ENCODE data around the gene TMUB2.
A peak's percentile ranks its signal among the peaks of the same experiment; 100 is the strongest.
"Not testable (repeated sequence)": the region's sequence is repeated elsewhere in the genome, so short reads cannot be mapped to it uniquely, and the experiment has no call there.

Gene TMUB2

GRCh38 chr17:44221862-44222111, 35.0 kb downstream of the TMUB2 start:
- TF ChIP-seq POLR2AphosphoS5 (IDR thresholded peaks at IDR 0.05; ENCODE audit: low read depth, low read length) (no peak), POU2F2 (IDR thresholded peaks at IDR 0.05; ENCODE audit: low read depth, low read length) (no peak), TAF1 (IDR thresholded peaks at IDR 0.05; ENCODE audit: low read depth, low read length) (no peak), POLR2A (IDR thresholded peaks at IDR 0.05; ENCODE audit: low read depth, low read length) (no peak), SPI1 (IDR thresholded peaks at IDR 0.05; ENCODE audit: low read depth, low read length) (no peak), PAX5 (IDR thresholded peaks at IDR 0.05; ENCODE audit: insufficient read depth, low read length, severe bottlenecking) (no peak)
- DNase-seq (ENCODE audit: insufficient read length, low spot score) (no peak), FAIRE-seq (no peak)

- no peak for DNase-seq (ENCODE audit: insufficient read length, low spot score)
- no peak for TF ChIP-seq POLR2AphosphoS5 (IDR thresholded peaks at IDR 0.05; ENCODE audit: low read depth, low read length)
- TF ChIP-seq PAX5 (IDR thresholded peaks at IDR 0.05; ENCODE audit: insufficient read depth, low read length, severe bottlenecking), result no peak
- no peak for TF ChIP-seq POLR2A (IDR thresholded peaks at IDR 0.05; ENCODE audit: low read depth, low read length)
- FAIRE-seq, result peak; percentile 38
These were observed 35.5 kb downstream of the TMUB2 start for GRCh38 chr17:44222112-44222869.

DNA sequence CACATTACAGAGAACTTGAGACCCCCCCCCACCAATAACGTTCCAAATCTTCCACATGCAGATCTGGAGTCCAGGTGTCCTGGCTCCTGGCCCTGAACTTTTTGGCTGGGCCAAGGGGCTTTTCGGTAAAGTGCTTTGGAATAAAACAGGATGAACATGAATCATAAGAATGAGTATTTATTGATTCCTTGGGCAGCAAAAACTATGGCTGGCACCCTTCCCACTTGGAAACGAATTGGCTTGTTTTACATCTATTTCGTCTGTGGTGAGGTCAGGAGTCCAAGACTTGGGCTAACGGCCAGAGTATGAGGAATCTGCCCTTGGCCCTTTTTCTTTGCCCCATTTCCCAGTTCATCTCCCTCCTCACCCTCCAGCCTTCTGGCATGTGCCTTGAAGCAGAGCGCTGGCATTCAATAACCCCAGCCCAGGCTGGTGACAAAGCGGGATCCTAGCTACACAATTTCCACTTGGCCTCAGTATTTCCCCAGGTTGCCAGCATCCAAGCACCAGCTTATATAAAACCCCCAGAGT, 36.8 kb downstream of the TMUB2 start:
- no peak for FAIRE-seq

GRCh38 chr17:44229090-44229489, 42.3 kb downstream of the TMUB2 start:
- DNase-seq (ENCODE audit: insufficient read length, low spot score) (no peak), FAIRE-seq (no peak)
- TF ChIP-seq SPI1 (IDR thresholded peaks at IDR 0.05; ENCODE audit: low read depth, low read length) (no peak), POLR2A (IDR thresholded peaks at IDR 0.05; ENCODE audit: low read depth, low read length) (no peak), POLR2AphosphoS5 (IDR thresholded peaks at IDR 0.05; ENCODE audit: low read depth, low read length) (no peak), POU2F2 (IDR thresholded peaks at IDR 0.05; ENCODE audit: low read depth, low read length) (no peak), PAX5 (IDR thresholded peaks at IDR 0.05; ENCODE audit: insufficient read depth, low read length, severe bottlenecking) (no peak), TAF1 (IDR thresholded peaks at IDR 0.05; ENCODE audit: low read depth, low read length) (no peak)

More for the DNA sequence above, 36.8 kb downstream of the TMUB2 start:
- DNase-seq (ENCODE audit: insufficient read length, low spot score), result no peak
- TF ChIP-seq POU2F2 (IDR thresholded peaks at IDR 0.05; ENCODE audit: low read depth, low read length) (no peak), POLR2AphosphoS5 (IDR thresholded peaks at IDR 0.05; ENCODE audit: low read depth, low read length) (no peak), SPI1 (IDR thresholded peaks at IDR 0.05; ENCODE audit: low read depth, low read length) (no peak), POLR2A (IDR thresholded peaks at IDR 0.05; ENCODE audit: low read depth, low read length) (no peak), PAX5 (IDR thresholded peaks at IDR 0.05; ENCODE audit: insufficient read depth, low read length, severe bottlenecking) (no peak), TAF1 (IDR thresholded peaks at IDR 0.05; ENCODE audit: low read depth, low read length) (no peak)

- DNase-seq (ENCODE audit: insufficient read length, low spot score), result no peak
- TF ChIP-seq TAF1 (IDR thresholded peaks at IDR 0.05; ENCODE audit: low read depth, low read length) (no peak), SPI1 (IDR thresholded peaks at IDR 0.05; ENCODE audit: low read depth, low read length) (no peak), POLR2AphosphoS5 (IDR thresholded peaks at IDR 0.05; ENCODE audit: low read depth, low read length) (no peak), PAX5 (IDR thresholded peaks at IDR 0.05; ENCODE audit: insufficient read depth, low read length, severe bottlenecking) (no peak), POU2F2 (IDR thresholded peaks at IDR 0.05; ENCODE audit: low read depth, low read length) (no peak), POLR2A (IDR thresholded peaks at IDR 0.05; ENCODE audit: low read depth, low read length) (no peak)
- no peak for FAIRE-seq
These were observed 43.4 kb downstream of the TMUB2 start for GRCh38 chr17:44230140-44230539.

- DNase-seq (ENCODE audit: insufficient read length, low spot score) (no peak), FAIRE-seq (no peak)
- TF ChIP-seq POLR2AphosphoS5 (IDR thresholded peaks at IDR 0.05; ENCODE audit: low read depth, low read length), result no peak
- no peak for TF ChIP-seq PAX5 (IDR thresholded peaks at IDR 0.05; ENCODE audit: insufficient read depth, low read length, severe bottlenecking)
- no peak for TF ChIP-seq POLR2A (IDR thresholded peaks at IDR 0.05; ENCODE audit: low read depth, low read length)
- no peak for TF ChIP-seq TAF1 (IDR thresholded peaks at IDR 0.05; ENCODE audit: low read depth, low read length)
- TF ChIP-seq SPI1 (IDR thresholded peaks at IDR 0.05; ENCODE audit: low read depth, low read length), result no peak
- no peak for TF ChIP-seq POU2F2 (IDR thresholded peaks at IDR 0.05; ENCODE audit: low read depth, low read length)
These were observed 45.3 kb downstream of the TMUB2 start for GRCh38 chr17:44232061-44232460.

DNA sequence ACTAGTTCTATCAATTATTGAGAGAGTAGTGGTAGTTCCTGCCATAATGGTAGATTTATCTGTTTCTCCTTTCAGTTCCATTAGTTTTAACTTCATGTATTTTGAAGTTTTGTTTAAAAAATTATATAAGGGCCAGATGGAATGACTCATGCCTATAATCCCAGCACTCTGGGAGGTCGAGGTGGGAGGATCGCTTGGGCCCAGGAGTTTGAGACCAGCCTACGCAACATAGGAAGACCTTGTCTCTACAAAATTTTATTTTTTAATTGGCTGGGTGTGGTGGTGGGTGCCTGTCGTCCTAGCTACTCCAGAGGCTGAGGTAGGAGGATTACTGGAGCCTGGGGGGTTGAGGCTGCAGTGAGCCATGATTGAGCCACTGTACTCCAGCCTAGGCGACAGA, 46.8 kb downstream of the TMUB2 start:
- TF ChIP-seq SPI1 (IDR thresholded peaks at IDR 0.05; ENCODE audit: low read depth, low read length), result no peak
- no peak for TF ChIP-seq POLR2A (IDR thresholded peaks at IDR 0.05; ENCODE audit: low read depth, low read length)
- no peak for TF ChIP-seq POU2F2 (IDR thresholded peaks at IDR 0.05; ENCODE audit: low read depth, low read length)
- no peak for TF ChIP-seq POLR2AphosphoS5 (IDR thresholded peaks at IDR 0.05; ENCODE audit: low read depth, low read length)
- no peak for TF ChIP-seq PAX5 (IDR thresholded peaks at IDR 0.05; ENCODE audit: insufficient read depth, low read length, severe bottlenecking)
- TF ChIP-seq TAF1 (IDR thresholded peaks at IDR 0.05; ENCODE audit: low read depth, low read length), result no peak
- DNase-seq (ENCODE audit: insufficient read length, low spot score) (no peak), FAIRE-seq (no peak)

- FAIRE-seq, result no peak
- no peak for TF ChIP-seq TAF1 (IDR thresholded peaks at IDR 0.05; ENCODE audit: low read depth, low read length)
- no peak for TF ChIP-seq POU2F2 (IDR thresholded peaks at IDR 0.05; ENCODE audit: low read depth, low read length)
- no peak for TF ChIP-seq SPI1 (IDR thresholded peaks at IDR 0.05; ENCODE audit: low read depth, low read length)
- TF ChIP-seq POLR2AphosphoS5 (IDR thresholded peaks at IDR 0.05; ENCODE audit: low read depth, low read length), result no peak
- TF ChIP-seq POLR2A (IDR thresholded peaks at IDR 0.05; ENCODE audit: low read depth, low read length), result no peak
- TF ChIP-seq PAX5 (IDR thresholded peaks at IDR 0.05; ENCODE audit: insufficient read depth, low read length, severe bottlenecking), result no peak
These were observed 48.8 kb downstream of the TMUB2 start for GRCh38 chr17:44235583-44235936.

DNA sequence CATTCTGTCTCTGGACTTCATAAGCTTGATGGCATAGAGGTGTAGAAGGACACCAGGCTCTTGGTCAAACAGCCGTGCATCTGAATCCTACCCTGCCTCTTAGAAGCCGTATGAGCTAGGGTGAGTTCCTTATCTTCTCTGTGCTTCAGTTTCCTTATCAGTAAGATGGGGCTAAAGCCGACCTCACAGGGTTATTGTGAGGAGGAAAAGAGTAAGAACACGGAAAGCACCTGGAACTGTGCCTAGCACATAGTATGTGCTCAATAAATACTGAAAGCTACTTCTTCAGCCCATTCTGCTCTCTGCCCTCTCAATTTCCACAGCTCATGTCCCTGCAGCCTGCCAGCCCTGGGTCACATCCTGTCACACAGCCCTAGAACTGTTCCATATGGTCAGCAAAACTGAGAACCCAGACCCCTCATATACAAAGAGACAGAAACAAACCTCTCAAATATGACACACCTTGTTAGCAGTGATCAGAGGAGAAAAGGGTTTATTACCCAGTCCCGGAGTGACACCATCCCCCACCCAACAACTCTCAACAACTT, 49.7 kb downstream of the TMUB2 start:
- FAIRE-seq (no peak), DNase-seq (ENCODE audit: insufficient read length, low spot score) (no peak)
- no peak for TF ChIP-seq POLR2AphosphoS5 (IDR thresholded peaks at IDR 0.05; ENCODE audit: low read depth, low read length)
- TF ChIP-seq POLR2A (IDR thresholded peaks at IDR 0.05; ENCODE audit: low read depth, low read length), result no peak
- TF ChIP-seq SPI1 (IDR thresholded peaks at IDR 0.05; ENCODE audit: low read depth, low read length), result peak; percentile 18; the same call in 1 of the 2 replicates

More at GRCh38 chr17:44235583-44235936, 48.8 kb downstream of the TMUB2 start:
- no peak for DNase-seq (ENCODE audit: insufficient read length, low spot score)

DNA sequence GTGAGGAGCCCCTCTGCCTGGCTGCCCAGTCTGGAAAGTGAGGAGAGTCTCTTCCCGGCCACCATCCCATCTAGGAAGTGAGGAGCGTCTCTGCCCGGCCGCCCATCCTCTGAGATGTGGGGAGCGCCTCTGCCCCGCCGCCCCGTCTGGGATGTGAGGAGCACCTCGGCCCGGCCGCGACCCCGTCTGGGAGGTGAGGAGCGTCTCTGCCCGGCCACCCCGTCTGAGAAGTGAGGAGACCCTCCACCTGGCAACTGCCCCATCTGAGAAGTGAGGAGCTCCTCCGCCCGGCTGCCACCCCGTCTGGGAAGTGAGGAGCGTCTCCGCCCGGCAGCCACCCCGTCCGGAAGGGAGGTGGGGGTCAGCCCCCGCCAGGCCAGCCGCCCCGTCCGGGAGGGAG, 51.1 kb downstream of the TMUB2 start:
- not testable (repeated sequence) for FAIRE-seq; DNase-seq (ENCODE audit: insufficient read length, low spot score)

Data from GM12891 (cell line).